Measurements from ENCODE around the gene CDC73. TPM values are rescaled to one million over a fixed set of nuclear protein-coding genes. Genes with fewer than 3 reads are reported as not detected.

The CDC73 gene
- total RNA-seq, 1 experiment from 2014 or later = 63.2 TPM

DNA sequence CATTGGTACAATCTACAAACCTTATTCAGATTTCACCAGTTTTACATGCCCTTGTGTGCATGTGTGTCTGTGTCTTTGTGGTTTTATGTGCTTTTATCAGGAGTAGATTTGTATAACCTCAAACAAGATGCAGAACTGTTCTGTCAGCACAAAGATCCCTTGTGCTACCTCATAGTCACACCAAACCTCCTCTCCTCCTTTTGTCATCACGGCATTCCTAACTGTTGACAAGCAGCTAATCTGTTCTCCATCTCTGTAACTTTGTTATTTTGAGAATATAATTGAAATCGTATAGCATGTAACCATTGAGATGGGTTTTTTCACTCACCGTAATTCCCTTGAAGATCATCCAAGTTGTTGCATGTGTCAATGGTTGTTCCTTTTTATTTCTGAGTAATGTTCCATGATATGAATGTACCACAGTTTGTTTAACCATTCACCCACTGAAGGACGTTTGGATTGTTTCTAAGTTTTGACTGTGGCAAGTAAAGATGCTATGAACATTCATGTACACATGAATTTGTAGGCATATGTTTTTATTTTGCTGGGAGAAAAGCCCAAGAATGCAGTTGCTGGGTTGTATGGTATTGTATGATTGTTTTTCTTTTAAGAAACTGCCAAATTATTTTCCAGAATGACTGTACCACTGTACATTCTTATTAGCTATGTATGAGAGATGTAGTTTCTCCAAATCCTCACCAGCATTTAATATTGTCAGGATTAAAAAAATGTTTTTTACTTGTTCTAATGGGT, 142.7 kb downstream of the CDC73 start:
- Histone ChIP-seq H3K9me3 (ENCODE audit: control insufficient read depth in 1 of 2, insufficient read depth in 1 of 2, low read depth in 1 of 2, low read length in 2 of 2) (no peaks in the 10 kb centered on the region), H3K9me2 (ENCODE audit: insufficient read depth) (no peaks in the 10 kb centered on the region), H3K4me3 (replicated peaks in 1 of 2; ENCODE audit: low read depth in 1 of 2, low read length in 2 of 2) (no peak overlapping the region), H3K27me3 (ENCODE audit: insufficient read depth, low read length) (no peaks in the 10 kb centered on the region), H3K9ac (ENCODE audit: low read length) (no peak overlapping the region), H4K20me1 (ENCODE audit: insufficient read depth) (no peaks in the 10 kb centered on the region), H3K4me1 (ENCODE audit: control insufficient read depth in 1 of 2, insufficient read depth in 2 of 2, low read length in 2 of 2) (no peaks in the 10 kb centered on the region), H2AFZ (ENCODE audit: low read depth, low read length, poor library complexity, severe bottlenecking) (no peak overlapping the region), H3K4me2 (ENCODE audit: low read length) (no peak overlapping the region), H3K27ac (ENCODE audit: low read depth, low read length) (no peak overlapping the region), H3K36me3 (ENCODE audit: control insufficient read depth in 1 of 2, insufficient read depth in 2 of 2, low read length in 2 of 2) (peaks cover 0 to 4% of the 10 kb centered on the region in 2 experiments; a peak in 1 of 4 replicates), H3K79me2 (ENCODE audit: insufficient read depth, low read length) (no peaks in the 10 kb centered on the region)
- ChIA-PET POLR2A (no interaction called here), RAD21 (ENCODE audit: low non-redundant PET in 1 of 2, low total read pairs in 2 of 2, uncharacterized antibody in 2 of 2, unreplicated experiment in 2 of 2) (no interaction called here), CTCF (interaction anchor here (0.6 kb wide), 1 partner anchor 10 kb away, joined by 4 read pairs; no protein-coding TSS in a partner anchor)
- TF ChIP-seq YY1 (IDR thresholded peaks at IDR 0.05; ENCODE audit: extremely low read depth, insufficient replicate concordance, low read depth, low read length) (no peak), FOSL1 (IDR thresholded peaks at IDR 0.05; ENCODE audit: low read depth) (no peak), MAX (IDR thresholded peaks at IDR 0.05) (no peak), POLR2A (IDR thresholded peaks at IDR 0.05; ENCODE audit: borderline replicate concordance, extremely low read depth, insufficient read depth, insufficient read length) (no peak), REST (IDR thresholded peaks at IDR 0.05; ENCODE audit: low read depth) (no peak), CEBPB (IDR thresholded peaks at IDR 0.05; ENCODE audit: low read depth) (no peak), ZNF274 (IDR thresholded peaks at IDR 0.05; ENCODE audit: low read depth, low read length) (no peak), EZH2phosphoT487 (IDR thresholded peaks at IDR 0.05; ENCODE audit: borderline replicate concordance) (no peak), SP1 (IDR thresholded peaks at IDR 0.05; ENCODE audit: low read depth) (no peak), EZH2 (IDR thresholded peaks at IDR 0.05) (no peak)
- TF ChIP-seq, protein P1, sequence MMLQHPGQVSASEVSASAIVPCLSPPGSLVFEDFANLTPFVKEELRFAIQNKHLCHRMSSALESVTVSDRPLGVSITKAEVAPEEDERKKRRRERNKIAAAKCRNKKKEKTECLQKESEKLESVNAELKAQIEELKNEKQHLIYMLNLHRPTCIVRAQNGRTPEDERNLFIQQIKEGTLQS (IDR thresholded peaks at IDR 0.05) = no peak
- TF ChIP-seq, protein P2, sequence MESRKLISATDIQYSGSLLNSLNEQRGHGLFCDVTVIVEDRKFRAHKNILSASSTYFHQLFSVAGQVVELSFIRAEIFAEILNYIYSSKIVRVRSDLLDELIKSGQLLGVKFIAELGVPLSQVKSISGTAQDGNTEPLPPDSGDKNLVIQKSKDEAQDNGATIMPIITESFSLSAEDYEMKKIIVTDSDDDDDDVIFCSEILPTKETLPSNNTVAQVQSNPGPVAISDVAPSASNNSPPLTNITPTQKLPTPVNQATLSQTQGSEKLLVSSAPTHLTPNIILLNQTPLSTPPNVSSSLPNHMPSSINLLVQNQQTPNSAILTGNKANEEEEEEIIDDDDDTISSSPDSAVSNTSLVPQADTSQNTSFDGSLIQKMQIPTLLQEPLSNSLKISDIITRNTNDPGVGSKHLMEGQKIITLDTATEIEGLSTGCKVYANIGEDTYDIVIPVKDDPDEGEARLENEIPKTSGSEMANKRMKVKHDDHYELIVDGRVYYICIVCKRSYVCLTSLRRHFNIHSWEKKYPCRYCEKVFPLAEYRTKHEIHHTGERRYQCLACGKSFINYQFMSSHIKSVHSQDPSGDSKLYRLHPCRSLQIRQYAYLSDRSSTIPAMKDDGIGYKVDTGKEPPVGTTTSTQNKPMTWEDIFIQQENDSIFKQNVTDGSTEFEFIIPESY (IDR thresholded peaks at IDR 0.05; ENCODE audit: extremely low read depth, insufficient replicate concordance, low read length) = no peak
- no TSS peak for BruUV-seq (replicated peaks)
- intact Hi-C loops (cut with micrococcal nuclease) = no loop called here
- DNase-seq (ENCODE audit: low read depth, low spot score) (no peak), ATAC-seq (no peak)

Measured in HCT116 (cell line).